Measurements from ENCODE around the gene PTPRN2.

The PTPRN2 gene

GRCh38 chr7:157577796-157578339 lies 1009.8 kb downstream of the PTPRN2 start:
- H3K4me2 ChIP-seq (ENCODE audit: low read length) = no peak overlapping the region
- TF ChIP-seq CTCF (IDR thresholded peaks at IDR 0.05) = no peak
- H3K9ac ChIP-seq = no peak overlapping the region
- H3K27ac ChIP-seq = no peak overlapping the region
- no peaks in the 10 kb centered on the region for H3K4me1 ChIP-seq
- no peak overlapping the region for H2AFZ ChIP-seq
- no peaks in the 10 kb centered on the region for H3K9me3 ChIP-seq (ENCODE audit: control insufficient read depth, low read length)
- no peaks in the 10 kb centered on the region for H3K36me3 ChIP-seq (ENCODE audit: control insufficient read depth, insufficient read depth, low read length)
- no peaks in the 10 kb centered on the region for H3K27me3 ChIP-seq (ENCODE audit: control insufficient read depth, insufficient read depth, low read length)
- no peaks in the 10 kb centered on the region for H3K79me2 ChIP-seq
- H3K4me3 ChIP-seq (ENCODE audit: low read depth, low read length) = no peak overlapping the region

GRCh38 chr7:157577061-157577460 lies 1010.6 kb downstream of the PTPRN2 start:
- Histone ChIP-seq H3K79me2 (no peaks in the 10 kb centered on the region), H3K4me2 (ENCODE audit: low read length) (no peak overlapping the region), H3K9me3 (ENCODE audit: control insufficient read depth, low read length) (no peaks in the 10 kb centered on the region), H3K27me3 (ENCODE audit: control insufficient read depth, insufficient read depth, low read length) (no peaks in the 10 kb centered on the region), H3K4me3 (ENCODE audit: low read depth, low read length) (no peak overlapping the region), H3K4me1 (no peaks in the 10 kb centered on the region), H3K27ac (no peak overlapping the region), H3K9ac (no peak overlapping the region), H3K36me3 (ENCODE audit: control insufficient read depth, insufficient read depth, low read length) (no peaks in the 10 kb centered on the region), H2AFZ (no peak overlapping the region)
- no peak for TF ChIP-seq CTCF (IDR thresholded peaks at IDR 0.05)

- H2AFZ ChIP-seq = no peak overlapping the region
- no peak overlapping the region for H3K27ac ChIP-seq
- H3K9ac ChIP-seq = no peak overlapping the region
- no peak overlapping the region for H3K4me3 ChIP-seq (ENCODE audit: low read depth, low read length)
- no peaks in the 10 kb centered on the region for H3K9me3 ChIP-seq (ENCODE audit: control insufficient read depth, low read length)
- H3K27me3 ChIP-seq (ENCODE audit: control insufficient read depth, insufficient read depth, low read length) = no peaks in the 10 kb centered on the region
- H3K4me2 ChIP-seq (ENCODE audit: low read length) = no peak overlapping the region
- no peaks in the 10 kb centered on the region for H3K4me1 ChIP-seq
- no peaks in the 10 kb centered on the region for H3K79me2 ChIP-seq
- H3K36me3 ChIP-seq (ENCODE audit: control insufficient read depth, insufficient read depth, low read length) = no peaks in the 10 kb centered on the region
- TF ChIP-seq CTCF (IDR thresholded peaks at IDR 0.05) = no peak
Measured at GRCh38 chr7:157576415-157576814, 1011.2 kb downstream of the PTPRN2 start.

GRCh38 chr7:157575777-157576176 lies 1011.8 kb downstream of the PTPRN2 start:
- Histone ChIP-seq H3K79me2 (no peaks in the 10 kb centered on the region), H3K4me3 (ENCODE audit: low read depth, low read length) (no peak overlapping the region), H3K4me1 (no peaks in the 10 kb centered on the region), H3K9ac (no peak overlapping the region), H3K36me3 (ENCODE audit: control insufficient read depth, insufficient read depth, low read length) (no peaks in the 10 kb centered on the region), H2AFZ (no peak overlapping the region), H3K27me3 (ENCODE audit: control insufficient read depth, insufficient read depth, low read length) (no peaks in the 10 kb centered on the region), H3K9me3 (ENCODE audit: control insufficient read depth, low read length) (no peaks in the 10 kb centered on the region), H3K27ac (no peak overlapping the region), H3K4me2 (ENCODE audit: low read length) (no peak overlapping the region)
- no peak for TF ChIP-seq CTCF (IDR thresholded peaks at IDR 0.05)

- Histone ChIP-seq H3K9me3 (ENCODE audit: control insufficient read depth, low read length) (no peaks in the 10 kb centered on the region), H3K79me2 (no peaks in the 10 kb centered on the region), H3K27ac (no peak overlapping the region), H3K27me3 (ENCODE audit: control insufficient read depth, insufficient read depth, low read length) (no peaks in the 10 kb centered on the region), H3K4me3 (ENCODE audit: low read depth, low read length) (no peak overlapping the region), H3K4me2 (ENCODE audit: low read length) (no peak overlapping the region), H3K36me3 (ENCODE audit: control insufficient read depth, insufficient read depth, low read length) (no peaks in the 10 kb centered on the region), H3K9ac (no peak overlapping the region), H3K4me1 (no peaks in the 10 kb centered on the region), H2AFZ (no peak overlapping the region)
- no peak for TF ChIP-seq CTCF (IDR thresholded peaks at IDR 0.05)
Measured at GRCh38 chr7:157574914-157575586, 1012.6 kb downstream of the PTPRN2 start.

Data from parathyroid adenoma (tissue), 2 donors.